Muscle of leg (tissue), 11 donors: ENCODE data around the gene NUP50. TPM values are rescaled to one million over a fixed set of nuclear protein-coding genes. Genes with fewer than 3 reads are reported as not detected.

Experiments
- DNase-seq: peaks from one replicate; pipeline ENCODE4 v3.0.0; 2013
- H3K27ac ChIP-seq: one replicate; pipeline ENCODE4 v1.5.1; 2013; ENCODE audit warnings: mild to moderate bottlenecking, low read length, control low read depth
- H3K27me3 ChIP-seq: one replicate; pipeline ENCODE4 v1.6.1; 2013; ENCODE audit warnings: low read length; ENCODE audit not compliant: control insufficient read depth, insufficient read depth
- H3K36me3 ChIP-seq: one replicate; pipeline ENCODE4 v1.6.1; 2013; ENCODE audit warnings: low read length; ENCODE audit not compliant: control insufficient read depth, insufficient read depth
- H3K4me1 ChIP-seq: one replicate; pipeline ENCODE4 v1.6.1; 2013; ENCODE audit warnings: low read length; ENCODE audit not compliant: control insufficient read depth, insufficient read depth
- H3K4me3 ChIP-seq: one replicate; pipeline ENCODE4 v1.5.1; 2013; ENCODE audit warnings: low read length, control low read depth
- H3K9me3 ChIP-seq: replicated peaks from 2 replicates; pipeline ENCODE4 v1.6.1; 2013; ENCODE audit warnings: low read depth, low read length; ENCODE audit not compliant: control insufficient read depth
- WGBS: methylation state at CpG from one replicate; pipeline ENCODE4 v1.1.5; 2013; ENCODE audit warnings: missing lambda C conversion rate; ENCODE audit not compliant: insufficient coverage; 5-methylcytosine and 5-hydroxymethylcytosine counted together
- polyA plus RNA-seq, 8 donors: library from polyadenylated mRNA; unstranded; fragments of 120-200 nt; gene quantifications; one replicate each; pipeline versions ENCODE4 v1.2.1 to v1.2.3, GENCODE V29; 2013; ENCODE audit warnings: inconsistent platforms in 1 of 8, low replicate concordance in 1 of 8; ENCODE audit not compliant: insufficient read length in 8 of 8, insufficient read depth in 1 of 8
- total RNA-seq: library from RNA; stranded (reverse); fragments of 120-200 nt; gene quantifications from one replicate; pipeline ENCODE4 v1.2.4, GENCODE V29; 2013

NUP50 gene
- total and polyA plus RNA-seq, 9 donors = 16.9 to 28.5 (median 21.2) TPM

- Histone ChIP-seq H3K27ac (no peak overlapping the region), H3K27me3 (no peaks in the 10 kb centered on the region), H3K9me3 (peaks cover 14% of the 10 kb centered on the region), H3K36me3 (peaks cover 16% of the 10 kb centered on the region), H3K4me1 (no peaks in the 10 kb centered on the region), H3K4me3 (no peak overlapping the region)
- WGBS = 44% methylated on average over 2 of the region's 3 CpGs
- peak; percentile 55 for DNase-seq
Observed at GRCh38 chr22:45131749-45132148, 32.0 kb upstream of the NUP50 start.

- H3K27me3 ChIP-seq = no peaks in the 10 kb centered on the region
- 96% methylated on average over 5 of the region's 5 CpGs for WGBS
- H3K27ac ChIP-seq = no peak overlapping the region
- H3K9me3 ChIP-seq = peaks cover 14% of the 10 kb centered on the region
- DNase-seq = no peak
- H3K36me3 ChIP-seq = peaks cover 16% of the 10 kb centered on the region
- no peaks in the 10 kb centered on the region for H3K4me1 ChIP-seq
- no peak overlapping the region for H3K4me3 ChIP-seq
Observed at GRCh38 chr22:45134313-45134712, 29.4 kb upstream of the NUP50 start.

- no peak overlapping the region for H3K4me3 ChIP-seq
- no peak for DNase-seq
- no peaks in the 10 kb centered on the region for H3K4me1 ChIP-seq
- no peaks in the 10 kb centered on the region for H3K27me3 ChIP-seq
- no CpG with 5 or more reads among the region's 2 CpGs for WGBS
- peaks cover 16% of the 10 kb centered on the region for H3K36me3 ChIP-seq
- no peak overlapping the region for H3K27ac ChIP-seq
- peaks cover 14% of the 10 kb centered on the region for H3K9me3 ChIP-seq
Observed at GRCh38 chr22:45136594-45136993, 27.1 kb upstream of the NUP50 start.

GRCh38 chr22:45139693-45140092, 24.0 kb upstream of the NUP50 start:
- WGBS = 93% methylated on average over 2 of the region's 6 CpGs
- Histone ChIP-seq H3K4me1 (no peaks in the 10 kb centered on the region), H3K27me3 (no peaks in the 10 kb centered on the region), H3K27ac (no peak overlapping the region), H3K4me3 (no peak overlapping the region), H3K9me3 (peaks cover 8% of the 10 kb centered on the region), H3K36me3 (peaks cover 2% of the 10 kb centered on the region)
- no peak for DNase-seq

GRCh38 chr22:45142376-45142775, 21.3 kb upstream of the NUP50 start:
- Histone ChIP-seq H3K4me1 (no peaks in the 10 kb centered on the region), H3K9me3 (peaks cover 4% of the 10 kb centered on the region), H3K27me3 (no peaks in the 10 kb centered on the region), H3K36me3 (no peaks in the 10 kb centered on the region), H3K27ac (no peak overlapping the region), H3K4me3 (no peak overlapping the region)
- DNase-seq = no peak
- WGBS = 98% methylated on average over 7 of the region's 15 CpGs

GRCh38 chr22:45144916-45145315, 18.8 kb upstream of the NUP50 start:
- no peaks in the 10 kb centered on the region for H3K27me3 ChIP-seq
- no peaks in the 10 kb centered on the region for H3K36me3 ChIP-seq
- no peak overlapping the region for H3K27ac ChIP-seq
- peaks cover 4% of the 10 kb centered on the region for H3K9me3 ChIP-seq
- H3K4me1 ChIP-seq = no peaks in the 10 kb centered on the region
- DNase-seq = no peak
- H3K4me3 ChIP-seq = no peak overlapping the region
- no CpG with 5 or more reads among the region's 1 CpG for WGBS

- no peak overlapping the region for H3K27ac ChIP-seq
- H3K27me3 ChIP-seq = no peaks in the 10 kb centered on the region
- WGBS = no CpG with 5 or more reads among the region's 2 CpGs
- no peak for DNase-seq
- no peaks in the 10 kb centered on the region for H3K9me3 ChIP-seq
- H3K4me3 ChIP-seq = no peak overlapping the region
- no peaks in the 10 kb centered on the region for H3K4me1 ChIP-seq
- peaks cover 2% of the 10 kb centered on the region for H3K36me3 ChIP-seq
Observed at GRCh38 chr22:45149671-45150070, 14.1 kb upstream of the NUP50 start.

GRCh38 chr22:45150139-45150538, 13.6 kb upstream of the NUP50 start:
- H3K27ac ChIP-seq = no peak overlapping the region
- no peaks in the 10 kb centered on the region for H3K4me1 ChIP-seq
- DNase-seq = no peak
- no peaks in the 10 kb centered on the region for H3K27me3 ChIP-seq
- no peaks in the 10 kb centered on the region for H3K9me3 ChIP-seq
- peaks cover 5% of the 10 kb centered on the region for H3K36me3 ChIP-seq
- no CpG with 5 or more reads among the region's 2 CpGs for WGBS
- H3K4me3 ChIP-seq = no peak overlapping the region

GRCh38 chr22:45151503-45151902, 12.2 kb upstream of the NUP50 start:
- no peaks in the 10 kb centered on the region for H3K9me3 ChIP-seq
- no peak for DNase-seq
- H3K4me1 ChIP-seq = no peaks in the 10 kb centered on the region
- peaks cover 10% of the 10 kb centered on the region for H3K36me3 ChIP-seq
- H3K4me3 ChIP-seq = no peak overlapping the region
- 70% methylated on average over 2 of the region's 6 CpGs for WGBS
- H3K27me3 ChIP-seq = no peaks in the 10 kb centered on the region
- no peak overlapping the region for H3K27ac ChIP-seq

GRCh38 chr22:45154383-45154782, 9.3 kb upstream of the NUP50 start:
- Histone ChIP-seq H3K4me3 (no peak overlapping the region), H3K27ac (no peak overlapping the region), H3K27me3 (no peaks in the 10 kb centered on the region), H3K4me1 (no peaks in the 10 kb centered on the region), H3K36me3 (peaks cover 21% of the 10 kb centered on the region), H3K9me3 (no peaks in the 10 kb centered on the region)
- 100% methylated on average over 2 of the region's 3 CpGs for WGBS
- no peak for DNase-seq
